ENCODE measurements around the gene SNRPB2. TPM values are rescaled to one million over a fixed set of nuclear protein-coding genes. Genes with fewer than 3 reads are reported as not detected.

Gene SNRPB2
- total RNA-seq, 2 experiments from 2014 or later: 88.7 to 110 TPM

DNA sequence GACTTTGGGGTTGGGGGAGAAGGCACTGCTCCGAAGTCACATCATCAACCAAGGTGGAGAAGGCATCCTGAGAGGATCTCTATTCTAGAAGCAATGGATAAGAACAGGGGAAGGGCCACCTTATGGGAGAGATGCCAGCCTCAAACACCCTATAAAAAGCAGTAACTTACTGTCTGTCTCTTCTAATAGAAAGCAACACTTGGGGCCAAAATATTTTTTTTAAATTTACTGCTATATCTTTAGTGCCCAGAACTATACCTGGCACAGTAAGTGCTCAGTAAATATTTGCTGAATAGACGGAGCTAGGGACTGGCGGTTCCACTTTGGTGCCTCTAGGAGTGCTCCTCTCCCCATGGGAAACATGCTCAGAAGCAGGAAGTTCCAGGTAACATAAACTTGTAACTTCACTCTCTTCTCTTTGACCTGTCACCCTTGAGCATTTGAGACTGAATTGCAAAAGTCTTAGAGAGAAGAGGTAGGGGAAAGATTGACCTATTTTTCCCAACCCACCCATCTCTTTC lies 17.5 kb downstream of the SNRPB2 start:
- POLR2A ChIA-PET: no interaction called here
- Mint-ChIP-seq H3K4me3 (no peak overlapping the region), H3K27ac (no peak overlapping the region), H3K9me3 (no peaks in the 10 kb centered on the region), H3K4me1 (peaks cover 4% of the 10 kb centered on the region), H3K27me3 (peaks cover 16% of the 10 kb centered on the region), H3K36me3 (ENCODE audit: low read depth) (peaks cover 8% of the 10 kb centered on the region)
- CTCF ChIA-PET: no interaction called here
- no peak for DNase-seq

DNA sequence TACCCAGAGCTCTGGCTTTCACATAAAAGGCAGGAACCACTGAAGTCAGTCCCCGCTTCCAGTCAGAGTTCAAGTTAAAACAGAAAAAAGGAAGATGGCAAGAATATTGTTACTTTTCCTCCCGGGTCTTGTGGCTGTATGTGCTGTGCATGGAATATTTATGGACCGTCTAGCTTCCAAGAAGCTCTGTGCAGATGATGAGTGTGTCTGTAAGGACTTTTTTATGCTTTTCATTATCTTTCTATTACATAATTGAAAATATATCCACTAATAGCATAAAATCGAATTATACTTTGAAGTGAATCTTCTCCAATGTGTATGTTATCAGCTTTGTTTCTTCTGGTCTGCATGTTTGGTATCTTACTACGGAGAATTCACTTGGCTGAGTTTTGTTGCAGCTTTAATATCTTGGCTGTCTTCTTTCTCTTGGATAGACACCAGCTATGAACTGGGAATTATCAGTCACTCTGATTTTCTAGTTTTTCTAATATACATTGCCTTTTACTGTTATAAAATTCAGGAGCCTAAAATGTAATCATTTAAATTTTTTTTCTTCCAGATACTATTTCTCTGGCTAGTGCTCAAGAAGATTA lies 18.6 kb downstream of the SNRPB2 start, which contains the start of gene OTOR:
Gene OTOR, plus strand, starts transcription at position 51 of the 593 bp plus-strand sequence. Its CDS starts 44 bp downstream, at position 95.
- no peak within 1 kb of the TSS for H3K27ac Mint-ChIP-seq
- ChIA-PET CTCF (no interaction called here), POLR2A (no interaction called here)
- no peak within 1 kb of the TSS for H3K4me3 Mint-ChIP-seq
- peaks cover 4% of the 10 kb centered on the region for H3K4me1 Mint-ChIP-seq
- H3K36me3 Mint-ChIP-seq (ENCODE audit: low read depth): no peaks in the 10 kb centered on the region
- peaks cover 16% of the 10 kb centered on the region for H3K27me3 Mint-ChIP-seq
- H3K9me3 Mint-ChIP-seq: no peaks in the 10 kb centered on the region
- DNase-seq: no peak

DNA sequence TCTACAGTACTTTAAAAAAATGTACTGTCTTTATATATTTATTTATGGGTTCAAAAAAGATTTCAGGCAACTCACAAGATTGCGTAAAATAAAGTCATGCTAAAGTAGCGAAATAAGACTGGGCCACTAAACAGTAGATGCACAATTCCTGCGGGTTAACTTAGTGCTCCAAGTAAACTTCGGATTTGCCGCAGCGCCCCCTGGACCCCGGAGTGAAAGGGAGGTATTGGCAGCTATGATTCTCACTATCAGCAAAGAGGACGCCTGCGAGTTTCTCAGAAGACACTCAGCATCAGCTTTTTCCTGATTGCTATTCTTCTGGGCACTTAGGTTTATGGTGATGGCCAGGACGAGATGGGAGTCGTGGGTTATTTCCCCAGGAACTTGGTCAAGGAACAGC lies 19.7 kb downstream of the SNRPB2 start:
- H3K9me3 Mint-ChIP-seq: peaks cover 2% of the 10 kb centered on the region
- no peaks in the 10 kb centered on the region for H3K36me3 Mint-ChIP-seq (ENCODE audit: low read depth)
- no peak for DNase-seq
- ChIA-PET POLR2A (no interaction called here), CTCF (interaction anchor here (0.6 kb wide), 1 partner anchor 279 kb away, joined by 3 read pairs; no protein-coding TSS in a partner anchor)
- H3K4me3 Mint-ChIP-seq: no peak overlapping the region
- peaks cover 4% of the 10 kb centered on the region for H3K4me1 Mint-ChIP-seq
- no peak overlapping the region for H3K27ac Mint-ChIP-seq
- H3K27me3 Mint-ChIP-seq: peaks cover 16% of the 10 kb centered on the region

DNA sequence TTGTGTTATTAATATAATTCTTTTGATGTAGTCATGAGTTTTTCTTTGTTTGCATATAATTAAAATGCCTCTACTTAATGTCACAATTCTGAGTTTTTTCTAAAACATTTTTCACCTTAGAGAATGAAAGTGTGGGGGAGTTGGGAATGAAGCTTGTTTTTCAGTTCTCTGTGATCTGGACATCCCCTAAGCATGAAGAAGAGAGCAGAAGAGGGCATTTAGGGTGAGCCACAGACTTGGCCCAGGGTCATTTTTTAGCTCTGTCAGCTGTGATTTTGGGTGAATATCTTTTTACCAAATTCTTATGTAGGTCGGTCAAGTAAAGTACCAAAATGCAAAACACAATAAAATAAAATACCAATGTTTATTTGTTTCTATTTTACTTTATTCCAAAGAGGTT lies 22.3 kb downstream of the SNRPB2 start:
- Mint-ChIP-seq H3K4me1 (peaks cover 4% of the 10 kb centered on the region), H3K9me3 (peaks cover 9% of the 10 kb centered on the region), H3K27me3 (peaks cover 13% of the 10 kb centered on the region), H3K27ac (no peak overlapping the region), H3K36me3 (ENCODE audit: low read depth) (no peaks in the 10 kb centered on the region), H3K4me3 (no peak overlapping the region)
- no peak for DNase-seq
- POLR2A ChIA-PET: no interaction called here
- CTCF ChIA-PET: no interaction called here

DNA sequence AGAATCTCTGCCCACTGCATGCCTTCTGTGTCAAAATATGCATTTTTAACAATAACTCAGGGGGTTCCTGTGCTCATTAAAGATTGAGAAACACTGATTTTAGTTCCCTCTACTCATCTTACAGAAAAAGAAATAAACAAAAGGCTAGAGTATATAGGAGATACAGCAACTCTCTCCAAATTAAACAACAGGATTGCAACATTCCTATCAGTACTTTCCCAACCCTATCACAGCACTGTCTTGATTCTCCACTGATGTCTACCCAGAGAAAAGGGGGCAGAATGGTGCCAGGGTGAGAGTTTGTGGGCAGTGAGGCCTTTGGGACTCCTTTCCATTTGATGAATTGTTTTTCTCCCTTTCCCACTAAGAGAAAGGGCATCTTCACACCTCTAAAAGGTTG lies 23.1 kb downstream of the SNRPB2 start:
- Mint-ChIP-seq H3K9me3 (peaks cover 11% of the 10 kb centered on the region), H3K27me3 (peaks cover 13% of the 10 kb centered on the region), H3K4me1 (peaks cover 4% of the 10 kb centered on the region), H3K36me3 (ENCODE audit: low read depth) (no peaks in the 10 kb centered on the region), H3K4me3 (no peak overlapping the region), H3K27ac (no peak overlapping the region)
- DNase-seq: no peak
- ChIA-PET POLR2A (no interaction called here), CTCF (no interaction called here)

DNA sequence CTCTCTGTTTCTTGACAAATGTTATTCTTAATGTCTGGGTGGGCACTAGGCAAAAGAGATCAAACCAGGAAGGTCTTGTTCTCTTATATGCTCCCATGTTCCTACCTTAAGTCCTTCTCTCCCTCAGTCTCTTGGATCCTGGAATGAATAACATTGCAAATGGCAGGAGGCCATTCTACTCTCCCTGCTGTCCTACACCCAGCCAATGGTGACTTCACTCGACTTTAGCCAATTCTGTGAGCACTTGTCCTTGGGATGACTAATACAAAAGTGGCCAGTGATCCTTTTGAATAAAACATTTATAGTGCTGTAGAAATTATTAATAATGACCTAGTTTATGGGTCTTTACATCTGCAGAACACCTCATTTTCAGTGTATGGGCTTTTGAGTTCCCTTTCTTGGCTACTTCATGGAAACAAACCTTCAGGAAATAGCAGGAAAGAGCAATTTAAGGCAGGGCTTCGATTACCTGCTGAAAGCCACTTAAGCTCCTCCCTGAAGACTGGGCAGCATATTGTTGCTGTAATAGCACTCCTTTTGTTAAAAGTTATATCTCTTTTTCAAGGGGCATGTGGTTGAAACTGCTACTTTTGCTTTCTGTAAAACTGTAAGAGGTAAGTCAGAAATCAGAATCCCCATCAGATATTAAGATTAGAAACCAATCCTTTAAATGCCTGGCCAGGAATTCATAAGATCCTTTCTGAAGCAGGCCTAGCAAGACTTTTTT lies 28.8 kb downstream of the SNRPB2 start:
- Mint-ChIP-seq H3K36me3 (ENCODE audit: low read depth) (no peaks in the 10 kb centered on the region), H3K27me3 (peaks cover 19% of the 10 kb centered on the region), H3K4me1 (no peaks in the 10 kb centered on the region), H3K4me3 (no peak overlapping the region), H3K9me3 (peaks cover 11% of the 10 kb centered on the region), H3K27ac (no peak overlapping the region)
- CTCF ChIA-PET: no interaction called here
- no peak for DNase-seq
- POLR2A ChIA-PET: no interaction called here

DNA sequence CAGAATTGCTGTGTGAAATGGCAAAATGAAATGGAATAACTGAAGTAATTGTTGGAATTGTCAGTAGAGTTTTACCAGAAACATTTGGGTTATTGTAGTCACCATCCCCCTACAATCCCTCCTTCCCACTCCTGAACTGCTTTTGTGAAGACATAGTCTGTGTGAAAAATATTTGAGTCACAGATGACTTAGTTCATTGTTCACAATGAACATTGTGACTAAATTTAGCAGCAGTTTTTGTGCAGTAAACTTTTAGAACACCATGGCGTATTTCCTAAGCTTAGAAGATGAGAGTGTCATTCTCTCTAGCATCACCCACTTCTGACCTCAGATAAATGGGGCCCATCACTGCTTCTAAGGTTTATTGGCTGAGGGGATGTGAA lies 29.3 kb downstream of the SNRPB2 start:
- no peak overlapping the region for H3K27ac Mint-ChIP-seq
- H3K36me3 Mint-ChIP-seq (ENCODE audit: low read depth): no peaks in the 10 kb centered on the region
- ChIA-PET POLR2A (no interaction called here), CTCF (no interaction called here)
- H3K4me1 Mint-ChIP-seq: no peaks in the 10 kb centered on the region
- DNase-seq: no peak
- no peak overlapping the region for H3K4me3 Mint-ChIP-seq
- peaks cover 11% of the 10 kb centered on the region for H3K9me3 Mint-ChIP-seq
- H3K27me3 Mint-ChIP-seq: peaks cover 21% of the 10 kb centered on the region

DNA sequence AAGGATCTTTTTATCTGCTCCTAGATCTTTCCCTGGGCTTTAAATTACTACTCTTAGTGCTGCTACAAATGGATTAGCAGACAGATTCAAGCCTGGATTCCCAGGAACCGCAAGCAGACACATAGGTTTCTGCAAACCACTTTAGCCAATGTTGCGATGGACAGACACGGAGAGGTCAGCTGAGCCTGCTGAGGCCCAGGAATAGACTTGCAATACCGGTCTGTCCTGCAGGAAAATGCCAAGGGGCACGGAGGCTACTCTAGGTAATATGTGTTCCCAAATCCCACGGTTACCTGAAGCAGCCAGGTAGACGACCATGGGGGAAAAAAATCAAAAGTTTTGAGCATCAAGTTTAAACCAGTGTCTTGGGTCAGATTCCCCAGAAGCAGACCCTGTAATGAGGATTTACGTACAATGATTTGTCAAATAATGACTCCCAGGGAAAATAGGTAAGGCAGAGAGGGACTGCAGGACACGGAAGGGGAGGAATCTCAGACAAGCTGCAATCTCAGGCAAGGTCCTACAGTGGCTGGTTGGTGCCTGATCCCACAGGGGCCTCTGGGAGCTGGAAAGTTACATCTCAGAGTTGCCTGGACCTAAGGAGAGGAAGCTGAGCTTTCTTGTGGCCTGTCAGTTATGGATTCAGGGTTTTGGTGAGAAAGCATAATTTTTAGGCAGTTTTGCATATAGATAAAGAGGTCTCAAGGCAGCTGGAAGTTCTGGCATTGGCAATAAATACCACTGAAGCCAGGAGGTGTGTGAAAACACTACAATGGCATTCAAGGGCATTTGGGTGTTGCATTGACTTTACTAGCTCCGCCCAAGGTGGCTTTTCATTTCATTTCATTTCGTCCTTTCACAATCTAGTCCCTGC lies 30.8 kb downstream of the SNRPB2 start:
- no peaks in the 10 kb centered on the region for H3K4me1 Mint-ChIP-seq
- ChIA-PET POLR2A (no interaction called here), CTCF (interaction anchor here (1.8 kb wide), 1 partner anchor 10 kb away, joined by 4 read pairs; no protein-coding TSS in a partner anchor)
- peaks cover 9% of the 10 kb centered on the region for H3K9me3 Mint-ChIP-seq
- H3K36me3 Mint-ChIP-seq (ENCODE audit: low read depth): no peaks in the 10 kb centered on the region
- DNase-seq: no peak
- no peak overlapping the region for H3K4me3 Mint-ChIP-seq
- no peak overlapping the region for H3K27ac Mint-ChIP-seq
- H3K27me3 Mint-ChIP-seq: peaks cover 25% of the 10 kb centered on the region

DNA sequence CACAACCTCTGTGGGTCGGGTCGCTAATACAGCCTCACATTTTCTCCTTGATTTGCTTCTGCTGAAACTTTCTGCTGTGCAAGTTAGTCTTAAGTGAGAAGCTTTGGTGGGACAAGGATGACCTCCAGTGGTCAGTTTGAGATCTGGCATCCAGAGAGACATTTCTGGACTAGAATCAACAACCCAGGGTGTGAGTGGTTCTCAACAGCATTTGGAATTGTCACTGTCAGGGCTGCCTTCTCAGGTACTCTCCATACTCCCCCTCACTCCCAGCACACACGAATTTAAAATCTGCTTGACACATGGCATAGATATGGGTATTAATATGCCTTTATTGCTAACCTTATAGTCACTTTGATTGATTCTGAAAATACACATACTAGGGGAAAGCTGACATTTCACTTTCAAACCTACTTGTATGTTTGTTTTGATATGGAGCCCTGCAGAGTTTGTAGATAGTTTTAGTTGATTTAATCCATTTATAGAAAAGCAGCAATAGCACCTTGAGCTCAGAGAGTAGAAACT lies 31.5 kb downstream of the SNRPB2 start:
- Mint-ChIP-seq H3K9me3 (peaks cover 5% of the 10 kb centered on the region), H3K4me3 (no peak overlapping the region), H3K36me3 (ENCODE audit: low read depth) (no peaks in the 10 kb centered on the region), H3K27ac (no peak overlapping the region), H3K4me1 (no peaks in the 10 kb centered on the region), H3K27me3 (peaks cover 29% of the 10 kb centered on the region)
- DNase-seq: peak; percentile 58
- ChIA-PET CTCF (interaction anchor here (1.8 kb wide), 1 partner anchor 11 kb away, joined by 4 read pairs; no protein-coding TSS in a partner anchor), POLR2A (no interaction called here)

DNA sequence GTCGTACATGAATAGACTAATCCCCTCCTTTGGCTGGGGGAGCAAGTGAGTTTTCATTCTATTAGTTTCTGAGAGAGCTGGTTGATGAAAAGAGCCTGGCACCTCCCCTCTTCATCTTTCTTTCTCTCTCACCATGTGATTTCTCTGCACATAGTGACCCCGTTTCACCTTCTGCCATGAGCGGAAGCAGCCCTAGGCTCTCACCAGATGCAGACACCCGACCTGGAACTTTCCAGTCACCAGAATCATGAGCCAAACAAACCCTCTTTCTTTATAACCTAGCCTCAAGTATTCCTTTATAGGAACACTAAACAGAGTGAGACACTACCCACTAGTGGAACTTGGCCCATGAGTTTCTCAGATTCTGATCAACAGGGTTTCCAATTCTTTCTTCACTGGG lies 34.7 kb downstream of the SNRPB2 start:
- H3K4me1 Mint-ChIP-seq: no peaks in the 10 kb centered on the region
- ChIA-PET CTCF (no interaction called here), POLR2A (no interaction called here)
- no peak overlapping the region for H3K4me3 Mint-ChIP-seq
- no peak overlapping the region for H3K27ac Mint-ChIP-seq
- no peaks in the 10 kb centered on the region for H3K9me3 Mint-ChIP-seq
- peaks cover 28% of the 10 kb centered on the region for H3K27me3 Mint-ChIP-seq
- DNase-seq: no peak
- H3K36me3 Mint-ChIP-seq (ENCODE audit: low read depth): no peaks in the 10 kb centered on the region

DNA sequence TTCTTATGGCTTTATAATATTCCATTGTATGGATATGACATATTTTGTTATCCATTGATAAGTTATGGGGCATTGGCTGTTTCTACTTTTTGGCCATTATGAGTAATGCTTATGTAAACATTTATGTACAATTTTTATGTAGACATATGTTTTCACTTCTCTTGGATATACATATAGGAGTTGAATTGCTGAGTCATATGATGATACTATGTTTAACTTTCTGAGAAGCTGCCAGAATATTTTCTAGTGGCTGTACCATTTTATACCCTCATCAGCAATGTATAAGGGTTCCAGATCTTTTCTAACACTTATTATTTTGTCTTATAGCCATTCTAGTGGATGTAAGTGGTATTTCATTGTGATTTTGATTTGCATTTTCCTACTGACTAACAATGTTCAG lies 41.4 kb downstream of the SNRPB2 start:
- CTCF ChIA-PET: no interaction called here
- Mint-ChIP-seq H3K9me3 (no peaks in the 10 kb centered on the region), H3K4me1 (no peaks in the 10 kb centered on the region)

DNA sequence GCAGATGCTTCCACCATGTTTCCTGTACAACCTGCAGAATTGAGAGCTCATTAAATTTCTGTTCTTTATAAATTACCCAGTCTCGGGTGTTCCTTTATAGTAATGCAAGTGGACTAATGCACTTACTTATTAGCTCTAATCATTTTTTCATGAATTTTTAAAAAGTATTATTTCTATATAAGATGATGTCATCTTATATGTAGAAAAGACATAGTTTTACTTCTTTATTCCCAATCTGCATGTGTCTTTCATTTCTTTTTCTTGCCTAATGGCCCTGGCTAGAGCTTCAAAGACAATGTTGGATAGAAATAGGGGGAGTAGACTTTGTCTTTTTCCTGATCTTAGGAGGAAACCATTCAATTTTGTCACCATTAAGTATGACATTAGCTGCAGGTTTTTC lies 46.1 kb downstream of the SNRPB2 start:
- Mint-ChIP-seq H3K4me3 (no peak overlapping the region), H3K9me3 (no peaks in the 10 kb centered on the region), H3K27me3 (peaks cover 14% of the 10 kb centered on the region), H3K27ac (no peak overlapping the region), H3K36me3 (ENCODE audit: low read depth) (no peaks in the 10 kb centered on the region), H3K4me1 (no peaks in the 10 kb centered on the region)
- CTCF ChIA-PET: no interaction called here
- POLR2A ChIA-PET: no interaction called here
- no peak for DNase-seq

More for the DNA sequence above, 41.4 kb downstream of the SNRPB2 start:
- DNase-seq: no peak
- POLR2A ChIA-PET: no interaction called here
- no peaks in the 10 kb centered on the region for H3K36me3 Mint-ChIP-seq (ENCODE audit: low read depth)
- H3K4me3 Mint-ChIP-seq: no peak overlapping the region
- peaks cover 15% of the 10 kb centered on the region for H3K27me3 Mint-ChIP-seq
- H3K27ac Mint-ChIP-seq: no peak overlapping the region

DNA sequence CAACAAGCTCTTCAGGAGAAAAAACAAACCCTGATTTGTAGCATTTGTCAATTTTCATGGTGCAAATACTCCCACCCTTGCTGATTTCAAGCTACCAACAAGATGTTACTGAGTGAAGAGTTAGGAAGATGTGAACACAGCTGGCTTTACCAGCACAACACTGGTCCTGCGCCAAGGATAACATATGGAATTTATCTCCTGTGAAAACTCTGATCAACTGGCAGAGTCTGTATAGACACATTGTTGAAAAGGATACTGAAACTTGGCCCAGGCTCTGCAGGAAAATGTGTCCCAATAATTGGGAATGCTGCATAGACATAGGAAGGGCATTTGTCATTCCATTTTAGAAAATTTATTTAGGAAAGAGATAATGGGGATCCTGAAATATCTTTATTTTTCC lies 47.3 kb downstream of the SNRPB2 start:
- ChIA-PET POLR2A (no interaction called here), CTCF (no interaction called here)
- DNase-seq: no peak
- no peak overlapping the region for H3K27ac Mint-ChIP-seq
- peaks cover 14% of the 10 kb centered on the region for H3K27me3 Mint-ChIP-seq
- no peaks in the 10 kb centered on the region for H3K4me1 Mint-ChIP-seq
- H3K9me3 Mint-ChIP-seq: peaks cover 2% of the 10 kb centered on the region
- no peak overlapping the region for H3K4me3 Mint-ChIP-seq
- H3K36me3 Mint-ChIP-seq (ENCODE audit: low read depth): no peaks in the 10 kb centered on the region

Data from activated CD4-positive, alpha-beta T cell treated with anti-CD3 and anti-CD28 coated beads, Interleukin-2, amount 10 ng/mL, durations not matched to agents 7 days and 5 days (primary cell).